Left lung (tissue), 10 donors: Measurements from ENCODE around the gene VAT1L. TPM values are rescaled to one million over a fixed set of nuclear protein-coding genes. Genes with fewer than 3 reads are reported as not detected.
A peak's percentile ranks its signal among the peaks of the same experiment; 100 is the strongest.

Experiments
- ATAC-seq: fragments of 200-7000 bp; cut with Tn5 transposase; one replicate; pipeline ENCODE4 v1.9.1; 2020; ENCODE audit warnings: moderate library complexity
- DNase-seq, 4 donors: peaks; one replicate each; pipeline ENCODE4 v3.0.0-alpha.2; 2013 to 2020
- H3K27ac ChIP-seq, 2 donors: fragments of 200-600 bp; sonication (generic) in 1 of 2; one replicate each; pipeline versions ENCODE4 v1.5.0 to v1.8.0; 2020 to 2021
- H3K27me3 ChIP-seq, 2 donors: fragments of 200-600 bp; sonication (generic) in 1 of 2; one replicate each; pipeline versions ENCODE4 v1.5.0 to v1.8.0; 2020 to 2021
- H3K36me3 ChIP-seq, 2 donors: fragments of 200-600 bp; sonication (generic) in 1 of 2; one replicate each; pipeline versions ENCODE4 v1.5.0 to v1.8.0; 2020 to 2021
- H3K4me1 ChIP-seq, 2 donors: fragments of 200-600 bp; one replicate each; pipeline ENCODE4 v1.8.0; 2021
- H3K4me3 ChIP-seq, 2 donors: fragments of 200-600 bp; sonication (generic) in 1 of 2; one replicate each; pipeline versions ENCODE4 v1.5.0 to v1.8.0; 2020 to 2021; ENCODE audit warnings: mild to moderate bottlenecking in 1 of 2
- H3K9me3 ChIP-seq, 2 donors: fragments of 200-600 bp; sonication (generic) in 1 of 2; one replicate each; pipeline versions ENCODE4 v1.5.0 to v1.8.0; 2020 to 2021
- intact Hi-C, 2 donors: fragments of 100-400 bp; cut with DNase I; formaldehyde crosslinking; loops; one replicate each; pipeline versions ENCODE4 v1.11.2 to v1.14.2; 2022
- polyA plus RNA-seq, 6 donors: library from polyadenylated mRNA; unstranded; fragments of 120-200 nt; gene quantifications; one replicate each; pipeline ENCODE4 v1.2.1, GENCODE V29; 2013; ENCODE audit not compliant: insufficient read length in 6 of 6
- total RNA-seq, 2 donors: library from RNA; stranded (reverse); fragmentation: NEBNext Ultra II Directional; extraction: Animal tissue kit (Norgen Biotek cat#: 25700); gene quantifications; one replicate each; pipeline ENCODE4 v1.2.1, GENCODE V29; 2021
- TF ChIP-seq, protein P1 (sequence below), 2 donors: fragments of 200-600 bp; sonication (generic) in 1 of 2; IDR thresholded peaks; one replicate each; pipeline versions ENCODE4 v1.5.0 to v1.8.0; 2021; ENCODE audit warnings: antibody characterized with exemption in 2 of 2
- donor health status: DM: no; HTN: yes; CAD: no.
- donor health status: DM: no; HTN: no; CAD: no.

The VAT1L gene
- total and polyA plus RNA-seq, 8 donors: 0.26 to 9.2 (median 5.4) TPM

DNA sequence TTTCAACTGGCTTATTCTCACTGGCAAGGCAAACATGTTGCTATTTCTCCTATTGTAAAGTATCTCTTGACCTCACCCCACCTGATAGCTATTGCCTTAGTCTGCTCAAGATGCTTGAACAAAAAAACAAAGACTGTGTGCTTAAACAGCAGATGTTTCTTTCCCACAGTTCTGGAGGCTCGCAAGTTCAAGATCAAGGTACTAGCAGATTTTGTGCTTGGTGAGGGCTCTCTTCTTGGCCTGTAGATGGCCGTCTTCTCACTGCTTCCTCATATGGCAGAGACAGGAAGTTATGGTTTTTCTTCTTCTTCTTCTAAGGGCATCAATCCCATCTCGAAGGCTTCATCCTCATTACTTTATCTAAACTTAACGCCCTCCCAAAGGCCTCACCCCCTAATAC lies 124.3 kb downstream of the VAT1L start:
- ATAC-seq (no peak), DNase-seq (no peak)
- Histone ChIP-seq H3K27me3 (no peaks in the 10 kb centered on the region), H3K4me1 (no peaks in the 10 kb centered on the region), H3K36me3 (no peaks in the 10 kb centered on the region), H3K4me3 (no peak overlapping the region), H3K9me3 (no peaks in the 10 kb centered on the region), H3K27ac (no peak overlapping the region)
- intact Hi-C loops: no loop called here
- TF ChIP-seq, protein P1, sequence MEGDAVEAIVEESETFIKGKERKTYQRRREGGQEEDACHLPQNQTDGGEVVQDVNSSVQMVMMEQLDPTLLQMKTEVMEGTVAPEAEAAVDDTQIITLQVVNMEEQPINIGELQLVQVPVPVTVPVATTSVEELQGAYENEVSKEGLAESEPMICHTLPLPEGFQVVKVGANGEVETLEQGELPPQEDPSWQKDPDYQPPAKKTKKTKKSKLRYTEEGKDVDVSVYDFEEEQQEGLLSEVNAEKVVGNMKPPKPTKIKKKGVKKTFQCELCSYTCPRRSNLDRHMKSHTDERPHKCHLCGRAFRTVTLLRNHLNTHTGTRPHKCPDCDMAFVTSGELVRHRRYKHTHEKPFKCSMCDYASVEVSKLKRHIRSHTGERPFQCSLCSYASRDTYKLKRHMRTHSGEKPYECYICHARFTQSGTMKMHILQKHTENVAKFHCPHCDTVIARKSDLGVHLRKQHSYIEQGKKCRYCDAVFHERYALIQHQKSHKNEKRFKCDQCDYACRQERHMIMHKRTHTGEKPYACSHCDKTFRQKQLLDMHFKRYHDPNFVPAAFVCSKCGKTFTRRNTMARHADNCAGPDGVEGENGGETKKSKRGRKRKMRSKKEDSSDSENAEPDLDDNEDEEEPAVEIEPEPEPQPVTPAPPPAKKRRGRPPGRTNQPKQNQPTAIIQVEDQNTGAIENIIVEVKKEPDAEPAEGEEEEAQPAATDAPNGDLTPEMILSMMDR (IDR thresholded peaks at IDR 0.05): no peak

DNA sequence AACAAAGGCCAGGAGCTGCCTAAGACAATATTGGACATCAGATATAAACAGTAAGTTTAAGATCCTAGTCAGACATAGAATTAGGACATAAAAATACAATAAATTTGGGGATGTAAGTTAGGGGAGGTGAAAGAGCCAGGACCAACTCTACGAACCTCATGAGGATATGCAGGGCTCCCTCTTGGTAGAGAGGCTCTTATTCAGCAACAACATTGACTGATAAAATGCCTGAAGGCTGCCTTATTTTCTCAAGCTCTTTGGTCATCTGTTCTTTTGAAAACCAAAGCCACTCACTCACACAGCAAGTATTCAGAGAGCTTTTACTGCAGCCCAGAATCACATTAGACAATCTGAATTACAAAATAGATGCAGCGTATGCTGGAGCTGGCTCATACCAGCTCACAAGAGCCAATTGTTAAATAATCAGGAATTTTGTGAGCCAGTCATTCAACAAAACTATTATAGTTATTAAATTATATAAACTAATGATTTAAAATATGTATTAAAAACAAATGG lies 125.4 kb downstream of the VAT1L start:
- intact Hi-C loops: no loop called here
- DNase-seq (no peak), ATAC-seq (no peak)
- Histone ChIP-seq H3K9me3 (no peaks in the 10 kb centered on the region), H3K4me3 (no peak overlapping the region), H3K36me3 (no peaks in the 10 kb centered on the region), H3K27ac (no peak overlapping the region), H3K4me1 (no peaks in the 10 kb centered on the region), H3K27me3 (no peaks in the 10 kb centered on the region)
- TF ChIP-seq, protein P1 (IDR thresholded peaks at IDR 0.05): no peak

DNA sequence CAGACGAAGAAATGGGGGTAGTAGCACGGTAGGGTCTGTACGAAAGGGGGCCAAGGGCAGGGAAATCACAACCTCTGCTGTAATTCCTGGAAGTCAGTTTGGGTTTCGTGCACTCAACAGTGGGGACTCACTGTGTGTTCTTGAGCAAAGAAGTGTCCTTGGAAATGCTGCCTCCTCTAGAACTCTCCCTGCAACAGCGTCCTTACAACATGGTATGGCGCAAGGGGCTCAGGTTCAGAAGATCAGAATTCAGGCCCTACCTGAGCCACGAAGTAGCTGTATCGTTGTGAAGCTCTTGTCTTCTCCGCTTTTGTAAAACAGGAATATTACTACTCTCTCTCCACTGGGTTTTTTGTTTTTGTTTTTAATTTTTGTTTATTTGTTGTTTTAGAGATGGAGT lies 127.7 kb downstream of the VAT1L start:
- Histone ChIP-seq H3K27me3 (no peaks in the 10 kb centered on the region), H3K4me3 (no peak overlapping the region), H3K36me3 (no peaks in the 10 kb centered on the region), H3K4me1 (peaks cover 0 to 4% of the 10 kb centered on the region in 2 donors), H3K27ac (no peak overlapping the region), H3K9me3 (no peaks in the 10 kb centered on the region)
- TF ChIP-seq, protein P1 (IDR thresholded peaks at IDR 0.05): no peak
- intact Hi-C loops: no loop called here
- DNase-seq (no peak), ATAC-seq (no peak)

DNA sequence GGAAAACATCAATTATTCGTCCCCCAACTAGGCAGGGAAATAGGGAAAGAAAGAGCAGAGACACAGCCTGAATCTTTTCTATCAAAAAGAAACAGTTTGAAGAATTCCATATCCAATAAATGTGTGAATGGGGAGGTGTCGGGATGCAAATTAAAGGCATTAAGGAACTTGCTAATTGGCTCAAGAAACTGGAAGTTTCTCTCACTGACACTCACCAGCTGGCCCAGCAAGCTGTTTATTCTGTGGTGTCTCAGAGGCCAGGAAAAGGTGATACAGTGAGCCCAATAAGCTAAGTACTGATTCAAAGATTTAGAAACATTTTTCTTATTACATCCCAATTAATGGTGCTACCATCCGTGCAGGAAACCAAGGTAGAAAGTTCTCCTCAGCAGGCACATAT lies 129.6 kb downstream of the VAT1L start:
- no peaks in the 10 kb centered on the region for H3K9me3 ChIP-seq
- intact Hi-C loops: no loop called here
- H3K4me3 ChIP-seq: no peak overlapping the region
- TF ChIP-seq, protein P1 (IDR thresholded peaks at IDR 0.05): no peak
- H3K36me3 ChIP-seq: no peaks in the 10 kb centered on the region
- no peak for DNase-seq
- no peak overlapping the region for H3K27ac ChIP-seq
- no peak for ATAC-seq
- peaks cover 0 to 4% of the 10 kb centered on the region in 2 donors for H3K4me1 ChIP-seq
- peaks cover 0 to 9% of the 10 kb centered on the region in 2 donors for H3K27me3 ChIP-seq

DNA sequence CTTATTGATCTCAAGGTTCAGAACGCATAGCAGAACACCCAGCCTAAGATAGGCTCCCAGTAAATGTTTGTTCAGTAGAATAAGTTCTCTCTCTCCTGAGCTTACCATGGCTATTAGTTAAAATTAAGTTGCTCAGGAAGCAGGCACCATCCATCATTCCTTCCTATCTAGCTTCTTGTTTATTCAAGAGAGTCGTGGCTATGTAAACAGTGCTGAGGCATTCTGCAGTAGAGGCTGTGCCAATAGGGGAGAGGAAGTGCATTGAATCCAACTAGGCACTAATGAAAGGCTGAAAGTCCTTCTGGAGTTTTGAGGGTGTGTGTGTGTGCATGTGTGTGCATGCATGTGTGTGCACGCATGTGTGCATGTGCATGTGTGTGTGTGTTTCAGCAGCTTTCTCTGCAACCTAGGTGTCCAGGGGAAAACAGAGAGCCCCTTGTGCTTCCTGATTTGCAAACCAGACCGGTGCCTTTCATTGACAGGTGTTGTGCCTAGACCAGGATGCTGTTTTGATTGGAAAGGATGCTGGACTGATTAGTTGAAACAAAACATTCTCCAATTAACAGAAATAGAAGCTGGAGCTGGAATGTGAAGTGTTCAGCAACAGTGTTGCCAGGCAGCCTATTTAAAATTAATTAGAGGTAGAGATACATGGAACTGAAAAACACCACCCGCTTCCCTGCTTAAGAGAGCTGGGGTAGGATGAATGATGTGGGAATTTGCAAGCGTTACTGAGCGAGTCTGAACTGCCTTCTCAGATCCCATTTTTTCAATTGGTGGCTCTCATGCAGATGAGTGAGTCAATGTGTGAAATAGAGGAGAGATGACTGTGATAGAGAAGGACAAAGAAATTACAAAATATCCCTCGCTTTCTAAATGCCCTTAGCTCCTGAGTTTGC lies 130.7 kb downstream of the VAT1L start:
- intact Hi-C loops: no loop called here
- Histone ChIP-seq H3K4me1 (peaks cover 0 to 4% of the 10 kb centered on the region in 2 donors), H3K4me3 (no peak overlapping the region), H3K27me3 (peaks cover 0 to 14% of the 10 kb centered on the region in 2 donors), H3K9me3 (no peaks in the 10 kb centered on the region), H3K36me3 (no peaks in the 10 kb centered on the region), H3K27ac (no peak overlapping the region)
- ATAC-seq (peak; percentile 68), DNase-seq (peak in 2 of 4 donors; percentile 50 to 62)
- TF ChIP-seq, protein P1 (IDR thresholded peaks at IDR 0.05): no peak
